Right lobe of liver (tissue), 4 donors: ENCODE measurements around the gene TLCD3B.

Experiments used
- CTCF ChIP-seq, 4 donors: fragments of 200-600 bp in 3 of 4; fragments of 450-650 bp in 1 of 4; IDR thresholded peaks; one replicate each; pipeline versions ENCODE4 v1.5.1 to v1.8.0; 2016 to 2022; ENCODE audit warnings: antibody characterized with exemption in 4 of 4, mild to moderate bottlenecking in 2 of 4
- POLR2A ChIP-seq: fragments of 450-650 bp; IDR thresholded peaks from one replicate; pipeline ENCODE4 v1.6.1; 2017; ENCODE audit warnings: antibody characterized with exemption, mild to moderate bottlenecking
- donor health status: DM: no; HTN: no; CAD: no.
- donor health status: DM: no; HTN: no; CAD: no.
- donor health status: DM: no; HTN: yes; CAD: no.

DNA sequence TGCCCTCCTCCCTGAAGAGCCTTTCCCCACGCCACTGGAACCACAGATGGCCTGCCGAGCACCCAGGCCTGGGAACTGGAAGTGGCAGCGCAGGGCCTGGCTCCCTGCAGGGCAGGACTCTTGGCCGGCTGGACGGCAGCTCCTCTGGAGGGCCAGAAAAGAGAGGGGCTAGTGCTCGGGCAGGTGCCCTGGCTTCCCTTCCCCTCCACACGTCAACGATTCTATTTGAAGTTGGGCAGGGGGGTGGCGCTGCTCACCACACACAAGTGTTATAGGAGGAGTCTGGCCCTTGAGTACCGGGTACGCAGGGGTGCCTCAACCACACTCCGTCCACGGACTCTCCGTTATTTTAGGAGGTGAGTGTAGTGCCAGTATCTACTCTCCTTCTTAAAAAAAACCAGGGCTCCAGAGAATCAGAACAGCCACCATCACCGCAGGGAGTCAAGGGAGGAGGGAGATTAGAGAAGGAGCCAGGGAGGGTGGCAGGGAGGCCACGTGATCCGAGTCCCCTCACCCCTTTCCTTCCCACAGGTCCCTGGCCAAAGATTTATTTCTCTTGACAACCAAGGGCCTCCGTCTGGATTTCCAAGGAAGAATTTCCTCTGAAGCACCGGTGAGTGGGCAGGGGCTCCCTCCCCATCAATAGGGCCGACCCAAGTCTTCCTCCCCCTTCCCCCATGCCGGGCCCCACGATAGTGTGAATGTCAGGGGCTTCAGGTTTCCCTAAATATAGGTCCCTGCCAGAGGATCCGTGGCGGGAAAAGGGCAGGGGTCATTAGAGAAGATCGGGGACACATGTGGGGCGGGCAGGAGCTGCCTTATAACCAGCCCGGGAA is 33.0 kb upstream of the TLCD3B start:
- TF ChIP-seq CTCF (IDR thresholded peaks at IDR 0.05) (peak; percentile 18 to 51 (median 47)), POLR2A (peak; percentile 54)
